Measurements from ENCODE around the gene ZFP1. TPM values are rescaled to one million over a fixed set of nuclear protein-coding genes. Genes with fewer than 3 reads are reported as not detected.

ZFP1 gene
- total RNA-seq, 1 donor from 2014 or later = 17.0 TPM

GRCh38 chr16:75219838-75220237 is 71.5 kb downstream of the ZFP1 start:
- Mint-ChIP-seq H3K4me1 (ENCODE audit: unreplicated experiment) (peaks cover 12% of the 10 kb centered on the region), H3K9me3 (ENCODE audit: unreplicated experiment) (no peaks in the 10 kb centered on the region), H3K27ac (ENCODE audit: unreplicated experiment) (no peak overlapping the region), H3K36me3 (ENCODE audit: unreplicated experiment) (no peaks in the 10 kb centered on the region), H3K4me3 (ENCODE audit: unreplicated experiment) (no peak overlapping the region), H3K27me3 (ENCODE audit: unreplicated experiment) (no peaks in the 10 kb centered on the region)
- DNase-seq (ENCODE audit: extremely low spot score, unreplicated experiment) = no peak
- TF ChIP-seq CTCF (IDR thresholded peaks at IDR 0.05) = no peak

Other genes starting within 250 kb of the ZFP1 start
- 58.8 and 63.3 TPM in 2 replicates for gene WDR59, start 163.4 kb upstream of the ZFP1 start, total RNA-seq
- gene ZNRF1, start 149.5 kb upstream of the ZFP1 start, total RNA-seq = 30.9 and 32.1 TPM in 2 replicates
- 1.2 and 1.3 TPM in 2 replicates for gene LDHD, start 31.7 kb upstream of the ZFP1 start, total RNA-seq
- not detected in 2 replicates for gene CTRB2, start 58.6 kb downstream of the ZFP1 start, total RNA-seq
- not detected in 2 replicates for gene CTRB1, start 70.5 kb downstream of the ZFP1 start, total RNA-seq
- 126 and 138 TPM in 2 replicates for gene BCAR1, start 103.1 kb downstream of the ZFP1 start, total RNA-seq